ENCODE results near the gene DCC. TPM values are rescaled to one million over a fixed set of nuclear protein-coding genes. Genes with fewer than 3 reads are reported as not detected.

The DCC gene, protein sequence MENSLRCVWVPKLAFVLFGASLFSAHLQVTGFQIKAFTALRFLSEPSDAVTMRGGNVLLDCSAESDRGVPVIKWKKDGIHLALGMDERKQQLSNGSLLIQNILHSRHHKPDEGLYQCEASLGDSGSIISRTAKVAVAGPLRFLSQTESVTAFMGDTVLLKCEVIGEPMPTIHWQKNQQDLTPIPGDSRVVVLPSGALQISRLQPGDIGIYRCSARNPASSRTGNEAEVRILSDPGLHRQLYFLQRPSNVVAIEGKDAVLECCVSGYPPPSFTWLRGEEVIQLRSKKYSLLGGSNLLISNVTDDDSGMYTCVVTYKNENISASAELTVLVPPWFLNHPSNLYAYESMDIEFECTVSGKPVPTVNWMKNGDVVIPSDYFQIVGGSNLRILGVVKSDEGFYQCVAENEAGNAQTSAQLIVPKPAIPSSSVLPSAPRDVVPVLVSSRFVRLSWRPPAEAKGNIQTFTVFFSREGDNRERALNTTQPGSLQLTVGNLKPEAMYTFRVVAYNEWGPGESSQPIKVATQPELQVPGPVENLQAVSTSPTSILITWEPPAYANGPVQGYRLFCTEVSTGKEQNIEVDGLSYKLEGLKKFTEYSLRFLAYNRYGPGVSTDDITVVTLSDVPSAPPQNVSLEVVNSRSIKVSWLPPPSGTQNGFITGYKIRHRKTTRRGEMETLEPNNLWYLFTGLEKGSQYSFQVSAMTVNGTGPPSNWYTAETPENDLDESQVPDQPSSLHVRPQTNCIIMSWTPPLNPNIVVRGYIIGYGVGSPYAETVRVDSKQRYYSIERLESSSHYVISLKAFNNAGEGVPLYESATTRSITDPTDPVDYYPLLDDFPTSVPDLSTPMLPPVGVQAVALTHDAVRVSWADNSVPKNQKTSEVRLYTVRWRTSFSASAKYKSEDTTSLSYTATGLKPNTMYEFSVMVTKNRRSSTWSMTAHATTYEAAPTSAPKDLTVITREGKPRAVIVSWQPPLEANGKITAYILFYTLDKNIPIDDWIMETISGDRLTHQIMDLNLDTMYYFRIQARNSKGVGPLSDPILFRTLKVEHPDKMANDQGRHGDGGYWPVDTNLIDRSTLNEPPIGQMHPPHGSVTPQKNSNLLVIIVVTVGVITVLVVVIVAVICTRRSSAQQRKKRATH (N-terminal part only)
- total RNA-seq (10 to 100 TPM in 1 of 2 donors, 1 to 10 TPM in 1; 7.9 to 24.5 TPM), polyA plus RNA-seq (ENCODE audit: insufficient read depth, low read depth, low replicate concordance) (42.1 TPM)
- long read RNA-seq, donor 1: 0 reads
- long read RNA-seq, donor 2: 0 reads

DNA sequence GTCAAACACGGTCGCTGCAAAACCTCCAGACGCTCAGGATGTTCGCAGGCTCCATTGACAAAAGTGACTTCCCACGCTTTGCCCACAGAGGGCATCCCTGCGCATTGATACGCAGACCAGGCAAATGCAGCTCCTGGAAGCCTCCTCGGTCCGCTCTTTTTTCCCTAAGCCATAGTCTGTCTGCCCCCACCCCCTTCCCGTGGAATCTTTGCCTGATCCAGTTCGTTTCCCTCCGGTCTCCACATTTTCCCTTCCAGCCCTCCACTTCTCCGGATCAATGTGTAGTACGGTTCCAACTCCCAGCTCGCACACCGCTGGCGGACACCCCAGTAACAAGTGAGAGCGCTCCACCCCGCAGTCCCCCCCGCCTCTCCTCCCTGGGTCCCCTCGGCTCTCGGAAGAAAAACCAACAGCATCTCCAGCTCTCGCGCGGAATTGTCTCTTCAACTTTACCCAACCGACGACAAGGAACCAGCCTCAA is at the start of gene DCC:
Gene DCC, plus strand, starts transcription at position 307 of the 481 bp plus-strand sequence. CDS start 591 bp downstream, outside the sequence.
- H3K9me3 ChIP-seq: no peaks in the 10 kb centered on the region
- H3K4me3 ChIP-seq: peak within 1 kb of the TSS in 1 of 2 donors; percentile 20
- no peak within 1 kb of the TSS for H3K27ac ChIP-seq
- DNase-seq: peak; percentile 73
- no peaks in the 10 kb centered on the region for H3K27me3 ChIP-seq
- TF ChIP-seq, protein P1, sequence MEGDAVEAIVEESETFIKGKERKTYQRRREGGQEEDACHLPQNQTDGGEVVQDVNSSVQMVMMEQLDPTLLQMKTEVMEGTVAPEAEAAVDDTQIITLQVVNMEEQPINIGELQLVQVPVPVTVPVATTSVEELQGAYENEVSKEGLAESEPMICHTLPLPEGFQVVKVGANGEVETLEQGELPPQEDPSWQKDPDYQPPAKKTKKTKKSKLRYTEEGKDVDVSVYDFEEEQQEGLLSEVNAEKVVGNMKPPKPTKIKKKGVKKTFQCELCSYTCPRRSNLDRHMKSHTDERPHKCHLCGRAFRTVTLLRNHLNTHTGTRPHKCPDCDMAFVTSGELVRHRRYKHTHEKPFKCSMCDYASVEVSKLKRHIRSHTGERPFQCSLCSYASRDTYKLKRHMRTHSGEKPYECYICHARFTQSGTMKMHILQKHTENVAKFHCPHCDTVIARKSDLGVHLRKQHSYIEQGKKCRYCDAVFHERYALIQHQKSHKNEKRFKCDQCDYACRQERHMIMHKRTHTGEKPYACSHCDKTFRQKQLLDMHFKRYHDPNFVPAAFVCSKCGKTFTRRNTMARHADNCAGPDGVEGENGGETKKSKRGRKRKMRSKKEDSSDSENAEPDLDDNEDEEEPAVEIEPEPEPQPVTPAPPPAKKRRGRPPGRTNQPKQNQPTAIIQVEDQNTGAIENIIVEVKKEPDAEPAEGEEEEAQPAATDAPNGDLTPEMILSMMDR (IDR thresholded peaks at IDR 0.05): peak in 2 of 3 experiments; percentile 12 to 36
- no peak for TF ChIP-seq POLR2A (IDR thresholded peaks at IDR 0.05)
- 1% methylated on average over 27 of the region's 27 CpGs for WGBS, 2 donors
- no peaks in the 10 kb centered on the region for H3K36me3 ChIP-seq (ENCODE audit: low read depth, missing control alignments)
- intact Hi-C loops (cut with DNase I; ENCODE audit: low total_unique reads): no loop called here
- H3K4me1 ChIP-seq: no peaks in the 10 kb centered on the region

DNA sequence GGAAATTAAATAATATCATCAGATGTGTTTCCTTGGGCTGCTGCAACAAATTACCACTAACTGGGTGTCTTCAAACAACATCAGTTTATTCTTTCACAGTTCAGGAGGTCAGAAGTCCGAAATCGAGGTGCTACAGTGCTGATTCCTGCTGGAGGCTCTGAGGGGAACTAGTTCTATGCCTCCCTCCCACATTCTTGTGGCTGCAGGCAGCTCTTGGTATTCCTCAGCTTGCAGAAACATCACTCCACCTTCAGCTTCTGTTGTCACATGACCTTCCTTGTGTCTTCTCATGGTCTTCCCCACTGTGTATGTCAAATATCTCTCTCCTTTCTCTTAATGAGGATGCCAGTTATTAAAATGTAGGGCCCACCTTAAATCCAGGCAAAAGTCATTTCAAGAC is 29.3 kb upstream of the DCC start:
- intact Hi-C loops (cut with DNase I; ENCODE audit: low total_unique reads): no loop called here
- H3K36me3 ChIP-seq (ENCODE audit: low read depth, missing control alignments): no peaks in the 10 kb centered on the region
- WGBS, 2 donors: 61 to 71% methylated on average over 2 of the region's 2 CpGs
- TF ChIP-seq, protein P1 (IDR thresholded peaks at IDR 0.05): no peak
- no peak for TF ChIP-seq POLR2A (IDR thresholded peaks at IDR 0.05)
- no peaks in the 10 kb centered on the region for H3K9me3 ChIP-seq
- DNase-seq: no peak
- H3K27ac ChIP-seq: no peak overlapping the region
- H3K4me1 ChIP-seq: no peaks in the 10 kb centered on the region
- H3K27me3 ChIP-seq: no peaks in the 10 kb centered on the region
- no peak overlapping the region for H3K4me3 ChIP-seq

DNA sequence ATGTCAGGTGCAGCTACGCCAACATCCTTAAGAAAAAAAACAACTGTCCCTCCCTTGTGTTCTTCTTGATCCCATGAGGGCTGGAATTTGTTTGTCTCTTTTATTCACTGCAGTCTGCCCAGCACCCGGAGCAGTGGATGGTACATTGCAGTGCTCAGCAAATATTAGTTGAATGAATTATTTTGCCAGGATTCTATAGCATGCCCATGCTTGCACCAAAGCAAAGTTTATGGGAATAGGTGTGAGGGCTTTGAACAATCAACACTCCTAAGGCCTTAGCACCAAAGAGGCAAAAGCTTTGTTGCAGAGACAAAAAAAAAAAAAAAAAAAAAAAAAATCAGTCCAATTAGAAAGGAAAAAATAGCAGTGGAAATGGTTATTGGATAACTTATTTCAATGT is 28.7 kb upstream of the DCC start:
- no peaks in the 10 kb centered on the region for H3K9me3 ChIP-seq
- WGBS, 2 donors: 82 to 83% methylated on average over 2 of the region's 2 CpGs
- no peak overlapping the region for H3K4me3 ChIP-seq
- intact Hi-C loops (cut with DNase I; ENCODE audit: low total_unique reads): no loop called here
- H3K27me3 ChIP-seq: no peaks in the 10 kb centered on the region
- DNase-seq: no peak
- H3K27ac ChIP-seq: no peak overlapping the region
- no peaks in the 10 kb centered on the region for H3K36me3 ChIP-seq (ENCODE audit: low read depth, missing control alignments)
- no peaks in the 10 kb centered on the region for H3K4me1 ChIP-seq
- no peak for TF ChIP-seq POLR2A (IDR thresholded peaks at IDR 0.05)
- TF ChIP-seq, protein P1 (IDR thresholded peaks at IDR 0.05): no peak

DNA sequence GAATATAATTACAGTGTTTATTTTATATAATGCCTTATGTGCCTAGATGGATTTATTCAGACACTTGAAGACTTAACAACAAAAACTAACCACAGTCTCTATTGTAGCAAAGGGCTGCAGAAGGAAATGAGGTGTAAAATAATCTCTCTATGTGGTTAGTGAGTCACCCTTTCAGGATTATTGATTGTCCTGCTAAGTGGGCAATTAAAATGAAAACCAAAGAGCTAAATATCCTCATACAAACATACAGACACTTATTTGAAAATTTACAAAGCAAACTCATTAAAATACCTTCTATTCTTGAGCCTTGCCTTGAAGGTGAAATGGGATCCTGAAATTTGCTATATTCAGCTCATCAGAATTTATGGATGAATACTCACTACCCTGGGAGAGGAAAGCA is 27.7 kb upstream of the DCC start:
- no peak for DNase-seq
- no peak overlapping the region for H3K27ac ChIP-seq
- H3K27me3 ChIP-seq: no peaks in the 10 kb centered on the region
- H3K4me1 ChIP-seq: no peaks in the 10 kb centered on the region
- intact Hi-C loops (cut with DNase I; ENCODE audit: low total_unique reads): no loop called here
- H3K4me3 ChIP-seq: no peak overlapping the region
- H3K9me3 ChIP-seq: no peaks in the 10 kb centered on the region
- TF ChIP-seq POLR2A (IDR thresholded peaks at IDR 0.05): no peak
- TF ChIP-seq, protein P1 (IDR thresholded peaks at IDR 0.05): no peak
- H3K36me3 ChIP-seq (ENCODE audit: low read depth, missing control alignments): no peaks in the 10 kb centered on the region

All from testis (tissue), 5 donors.